PFSK-1 (cell line): ENCODE data around the gene CDK15.

Experiments used
- FOXP2 ChIP-seq: optimal IDR thresholded peaks from 2 replicates; pipeline ENCODE3; 2011; ENCODE audit warnings: borderline replicate concordance, control low read depth, inconsistent platforms; ENCODE audit not compliant: insufficient read depth; ENCODE audit errors: extremely low read length, extremely low read depth
- POLR2AphosphoS5 ChIP-seq: IDR thresholded peaks from 2 replicates; pipeline ENCODE4 v1.6.1; 2012; ENCODE audit warnings: low read depth, mild to moderate bottlenecking, control low read depth, low read length, moderate library complexity
- SIN3A ChIP-seq: IDR thresholded peaks from 2 replicates; pipeline ENCODE4 v1.6.1; 2012; ENCODE audit warnings: mild to moderate bottlenecking, low read length, moderate library complexity, borderline replicate concordance; ENCODE audit not compliant: insufficient read depth
- TAF1 ChIP-seq: IDR thresholded peaks from 2 replicates; pipeline ENCODE4 v1.6.1; 2012; ENCODE audit warnings: low read length, control low read depth, borderline replicate concordance; ENCODE audit not compliant: insufficient read depth
- TF ChIP-seq, protein P1 (sequence below), 2 experiments: IDR thresholded peaks; 2 replicates each; pipeline versions ENCODE4 v1.6.1 to v1.8.0; 2011 to 2012; ENCODE audit warnings: low read depth in 2 of 2, low read length in 2 of 2, control low read depth in 1 of 2, inconsistent platforms in 1 of 2, mild to moderate bottlenecking in 1 of 2, moderate library complexity in 1 of 2; ENCODE audit not compliant: insufficient read depth in 1 of 2

Gene CDK15

DNA sequence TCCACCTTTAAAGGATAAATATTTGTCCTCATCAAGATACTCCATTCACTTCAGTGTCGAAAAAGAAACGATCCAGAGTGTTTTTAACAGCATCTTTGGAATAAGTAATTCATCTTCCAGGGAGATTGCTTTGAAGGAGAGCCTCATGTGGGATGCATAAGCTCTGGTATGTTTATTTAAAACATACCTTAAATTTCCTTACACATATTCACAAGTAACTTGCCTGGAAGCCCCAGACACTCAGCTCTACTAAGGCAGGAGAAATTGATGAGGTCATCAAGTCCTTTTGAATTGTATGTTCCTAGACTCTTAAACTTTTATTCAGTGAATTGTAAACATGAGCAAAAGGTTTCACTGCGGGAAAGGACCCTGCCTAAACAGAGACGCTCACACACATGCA is 103.0 kb downstream of the CDK15 start:
- TF ChIP-seq TAF1 (no peak), POLR2AphosphoS5 (no peak), SIN3A (no peak), FOXP2 (no peak)
- TF ChIP-seq, protein P1, sequence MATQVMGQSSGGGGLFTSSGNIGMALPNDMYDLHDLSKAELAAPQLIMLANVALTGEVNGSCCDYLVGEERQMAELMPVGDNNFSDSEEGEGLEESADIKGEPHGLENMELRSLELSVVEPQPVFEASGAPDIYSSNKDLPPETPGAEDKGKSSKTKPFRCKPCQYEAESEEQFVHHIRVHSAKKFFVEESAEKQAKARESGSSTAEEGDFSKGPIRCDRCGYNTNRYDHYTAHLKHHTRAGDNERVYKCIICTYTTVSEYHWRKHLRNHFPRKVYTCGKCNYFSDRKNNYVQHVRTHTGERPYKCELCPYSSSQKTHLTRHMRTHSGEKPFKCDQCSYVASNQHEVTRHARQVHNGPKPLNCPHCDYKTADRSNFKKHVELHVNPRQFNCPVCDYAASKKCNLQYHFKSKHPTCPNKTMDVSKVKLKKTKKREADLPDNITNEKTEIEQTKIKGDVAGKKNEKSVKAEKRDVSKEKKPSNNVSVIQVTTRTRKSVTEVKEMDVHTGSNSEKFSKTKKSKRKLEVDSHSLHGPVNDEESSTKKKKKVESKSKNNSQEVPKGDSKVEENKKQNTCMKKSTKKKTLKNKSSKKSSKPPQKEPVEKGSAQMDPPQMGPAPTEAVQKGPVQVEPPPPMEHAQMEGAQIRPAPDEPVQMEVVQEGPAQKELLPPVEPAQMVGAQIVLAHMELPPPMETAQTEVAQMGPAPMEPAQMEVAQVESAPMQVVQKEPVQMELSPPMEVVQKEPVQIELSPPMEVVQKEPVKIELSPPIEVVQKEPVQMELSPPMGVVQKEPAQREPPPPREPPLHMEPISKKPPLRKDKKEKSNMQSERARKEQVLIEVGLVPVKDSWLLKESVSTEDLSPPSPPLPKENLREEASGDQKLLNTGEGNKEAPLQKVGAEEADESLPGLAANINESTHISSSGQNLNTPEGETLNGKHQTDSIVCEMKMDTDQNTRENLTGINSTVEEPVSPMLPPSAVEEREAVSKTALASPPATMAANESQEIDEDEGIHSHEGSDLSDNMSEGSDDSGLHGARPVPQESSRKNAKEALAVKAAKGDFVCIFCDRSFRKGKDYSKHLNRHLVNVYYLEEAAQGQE (IDR thresholded peaks at IDR 0.05; ENCODE audit: insufficient read depth in 1 of 2, low read depth in 2 of 2, low read length in 2 of 2): no peak

DNA sequence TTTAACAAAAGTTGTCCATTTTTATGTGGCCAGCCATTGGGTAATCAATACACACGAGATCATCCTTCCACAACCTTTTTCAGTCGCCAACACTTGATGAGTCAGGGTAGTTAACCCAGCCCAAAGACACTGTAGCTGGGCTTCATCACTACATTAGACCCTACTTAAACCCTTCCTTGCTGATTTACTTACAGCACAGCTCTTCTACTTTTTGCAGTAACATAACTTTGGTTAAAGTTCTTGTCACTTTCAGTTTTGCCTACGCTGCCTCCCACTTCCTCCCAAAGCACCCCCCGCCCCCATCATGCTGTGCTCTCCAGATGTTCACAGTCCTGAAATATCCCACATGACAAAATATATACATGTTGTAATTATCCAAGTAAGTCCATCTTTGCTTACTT is 103.6 kb downstream of the CDK15 start:
- no peak for TF ChIP-seq SIN3A
- no peak for TF ChIP-seq FOXP2
- TF ChIP-seq, protein P1 (IDR thresholded peaks at IDR 0.05; ENCODE audit: insufficient read depth in 1 of 2, low read depth in 2 of 2, low read length in 2 of 2): no peak
- no peak for TF ChIP-seq POLR2AphosphoS5
- no peak for TF ChIP-seq TAF1

DNA sequence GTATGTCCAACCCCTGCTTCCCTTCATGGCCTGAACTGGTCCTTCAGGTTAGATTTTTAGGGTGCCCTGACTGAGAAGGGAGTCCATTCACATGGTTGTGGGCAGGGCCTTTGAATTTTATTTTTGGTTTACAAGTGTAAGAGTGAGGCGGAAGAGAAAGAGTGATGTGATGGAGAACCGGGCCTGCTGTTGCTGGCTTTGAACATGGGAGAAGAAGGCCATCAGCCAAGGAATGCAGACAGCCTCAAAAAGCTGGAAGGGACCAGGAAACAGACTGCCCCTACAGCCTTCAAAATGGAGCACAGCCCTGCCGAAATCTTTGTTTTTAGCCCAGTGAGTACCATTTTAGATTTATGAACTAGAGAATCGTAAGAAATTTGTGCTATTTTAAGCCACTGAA is 105.0 kb downstream of the CDK15 start:
- TF ChIP-seq POLR2AphosphoS5 (no peak), TAF1 (no peak), SIN3A (no peak), FOXP2 (no peak)
- TF ChIP-seq, protein P1 (IDR thresholded peaks at IDR 0.05; ENCODE audit: insufficient read depth in 1 of 2, low read depth in 2 of 2, low read length in 2 of 2): no peak

DNA sequence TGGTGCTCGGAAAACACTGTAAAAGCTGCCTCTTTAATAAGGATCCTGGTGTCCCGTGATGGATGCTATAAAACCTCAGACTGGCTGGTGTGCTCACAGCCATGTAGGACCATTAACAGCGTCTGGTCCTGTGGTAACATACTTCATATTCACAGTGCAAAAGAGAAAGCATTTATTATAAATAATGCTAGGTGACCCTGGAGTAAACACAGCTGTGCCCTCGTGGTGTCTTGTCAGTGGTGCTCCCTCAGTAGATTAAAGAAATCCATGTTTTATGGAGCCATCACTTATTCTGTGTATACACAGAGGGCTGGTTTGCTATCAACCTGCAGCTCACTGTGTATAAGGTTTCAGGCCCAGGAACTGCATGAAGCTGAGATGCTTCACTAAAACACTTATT is 106.9 kb downstream of the CDK15 start:
- TF ChIP-seq SIN3A (no peak), FOXP2 (no peak)

DNA sequence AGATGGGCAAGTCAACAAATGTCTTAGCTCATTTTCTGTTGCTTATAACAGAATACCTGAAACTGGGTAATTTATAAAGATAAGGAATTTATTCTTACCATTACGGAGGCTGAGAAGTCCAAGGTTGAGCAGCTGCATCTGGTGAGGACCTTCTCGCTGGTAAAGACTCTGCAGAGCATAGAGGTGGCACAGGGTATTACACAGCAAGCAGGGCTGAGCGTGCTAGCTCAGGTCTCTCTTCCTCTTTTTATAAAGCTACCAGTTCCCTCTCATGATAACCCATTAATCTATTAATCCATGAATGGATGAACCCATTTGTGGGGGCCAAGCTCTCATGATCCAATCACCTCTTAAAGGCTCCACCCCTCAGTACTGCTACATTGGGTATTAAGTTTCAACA is 109.1 kb downstream of the CDK15 start:
- no peak for TF ChIP-seq SIN3A
- no peak for TF ChIP-seq POLR2AphosphoS5
- TF ChIP-seq FOXP2: no peak
- no peak for TF ChIP-seq TAF1
- TF ChIP-seq, protein P1 (IDR thresholded peaks at IDR 0.05; ENCODE audit: insufficient read depth in 1 of 2, low read depth in 2 of 2, low read length in 2 of 2): no peak
